ENCODE measurements around the gene NPR1. TPM values are rescaled to one million over a fixed set of nuclear protein-coding genes. Genes with fewer than 3 reads are reported as not detected.

The NPR1 gene

GRCh38 chr1:153741986-153742385, 63.5 kb downstream of the NPR1 start:
- no peak overlapping the region for H2BK15ac ChIP-seq (ENCODE audit: low read depth, poor library complexity, severe bottlenecking)
- no peak for DNase-seq
- H2AK5ac ChIP-seq (ENCODE audit: low read length, severe bottlenecking), result no peak overlapping the region
- H3K23ac ChIP-seq (ENCODE audit: low read length in 2 of 2), result no peak overlapping the region
- no peaks in the 10 kb centered on the region for H3K27me3 ChIP-seq (ENCODE audit: control insufficient read depth in 1 of 2, insufficient read depth in 1 of 2, low read length in 2 of 2)
- H3K18ac ChIP-seq (ENCODE audit: low read depth in 1 of 2, low read length in 2 of 2), result no peak overlapping the region
- no peak overlapping the region for H4K91ac ChIP-seq (ENCODE audit: low read length)
- no peak overlapping the region for H2BK120ac ChIP-seq (ENCODE audit: low read depth, low read length)
- H3K27ac ChIP-seq (ENCODE audit: low read length, poor library complexity, severe bottlenecking), result peak overlapping the region; percentile 95
- H2AFZ ChIP-seq (ENCODE audit: low read depth, low read length), result no peak overlapping the region
- 98% methylated on average over 1 of the region's 2 CpGs for WGBS
- H3K79me1 ChIP-seq (replicated peaks; ENCODE audit: low read length, poor library complexity, severe bottlenecking), result peaks cover 25% of the 10 kb centered on the region
- no peaks in the 10 kb centered on the region for H3K9me3 ChIP-seq (ENCODE audit: control insufficient read depth, low read length)
- H4K8ac ChIP-seq (ENCODE audit: low read length), result no peak overlapping the region
- no peak overlapping the region for H2BK12ac ChIP-seq (ENCODE audit: low read length in 2 of 2)
- H3K4me3 ChIP-seq (ENCODE audit: insufficient read depth in 1 of 2, low read depth in 1 of 2, low read length in 2 of 2), result peak overlapping the region in 1 of 2 experiments; percentile 4
- peaks cover 13% of the 10 kb centered on the region for H3K4me1 ChIP-seq (ENCODE audit: control insufficient read depth, insufficient read depth, low read depth, low read length)
- H3K36me3 ChIP-seq (ENCODE audit: control insufficient read depth in 1 of 2, insufficient read depth in 2 of 2, low read depth in 1 of 2, low read length in 2 of 2), result peaks cover 21 to 55% of the 10 kb centered on the region in 2 experiments
- H3K14ac ChIP-seq (ENCODE audit: low read length in 2 of 2), result no peak overlapping the region
- no peak overlapping the region for H3K4ac ChIP-seq (ENCODE audit: low read depth in 1 of 2, low read length in 2 of 2)
- no peak overlapping the region for H3K4me2 ChIP-seq (ENCODE audit: low read length, poor library complexity, severe bottlenecking)
- H2BK5ac ChIP-seq (ENCODE audit: low read depth, low read length, poor library complexity, severe bottlenecking), result no peak overlapping the region
- peak overlapping the region; percentile 76 for H3K9ac ChIP-seq (ENCODE audit: low read length)

GRCh38 chr1:153742411-153743142, 64.1 kb downstream of the NPR1 start:
- Histone ChIP-seq H2BK5ac (ENCODE audit: low read depth, low read length, poor library complexity, severe bottlenecking) (peak overlapping the region; percentile 21), H3K4me2 (ENCODE audit: low read length, poor library complexity, severe bottlenecking) (peak overlapping the region; percentile 8), H3K27ac (ENCODE audit: low read length, poor library complexity, severe bottlenecking) (peak overlapping the region; percentile 95), H2AK5ac (ENCODE audit: low read length, severe bottlenecking) (peak overlapping the region; percentile 71), H2BK15ac (ENCODE audit: low read depth, poor library complexity, severe bottlenecking) (no peak overlapping the region), H3K4me3 (ENCODE audit: insufficient read depth in 1 of 2, low read depth in 1 of 2, low read length in 2 of 2) (peak overlapping the region in 1 of 2 experiments; percentile 4), H3K9me3 (ENCODE audit: control insufficient read depth, low read length) (no peaks in the 10 kb centered on the region), H3K9ac (ENCODE audit: low read length) (peak overlapping the region; percentile 76), H3K18ac (ENCODE audit: low read depth in 1 of 2, low read length in 2 of 2) (no peak overlapping the region), H3K27me3 (ENCODE audit: control insufficient read depth in 1 of 2, insufficient read depth in 1 of 2, low read length in 2 of 2) (no peaks in the 10 kb centered on the region), H2AFZ (ENCODE audit: low read depth, low read length) (no peak overlapping the region), H3K4ac (ENCODE audit: low read depth in 1 of 2, low read length in 2 of 2) (no peak overlapping the region), H3K23ac (ENCODE audit: low read length in 2 of 2) (no peak overlapping the region), H4K91ac (ENCODE audit: low read length) (no peak overlapping the region), H3K14ac (ENCODE audit: low read length in 2 of 2) (no peak overlapping the region), H3K4me1 (ENCODE audit: control insufficient read depth, insufficient read depth, low read depth, low read length) (peaks cover 12% of the 10 kb centered on the region), H2BK12ac (ENCODE audit: low read length in 2 of 2) (no peak overlapping the region), H3K36me3 (ENCODE audit: control insufficient read depth in 1 of 2, insufficient read depth in 2 of 2, low read depth in 1 of 2, low read length in 2 of 2) (peaks cover 18 to 58% of the 10 kb centered on the region in 2 experiments), H2BK120ac (ENCODE audit: low read depth, low read length) (no peak overlapping the region), H3K79me1 (replicated peaks; ENCODE audit: low read length, poor library complexity, severe bottlenecking) (peaks cover 22% of the 10 kb centered on the region), H4K8ac (ENCODE audit: low read length) (no peak overlapping the region)
- 90% methylated on average over 2 of the region's 5 CpGs for WGBS
- peak; percentile 13 for DNase-seq

Small RNAs within 50 kb of the gene (small RNA-seq; reads per million reads assigned to genes)
- not detected for gene MIR8083 (ENCODE audit: low read depth)
- gene RF00019 (ENCODE audit: low read depth), result not detected
- not detected for gene RN7SL372P (ENCODE audit: low read depth)
